ENCODE results near the gene NADSYN1.
"Not testable (repeated sequence)": the region's sequence is repeated elsewhere in the genome, so short reads cannot be mapped to it uniquely, and the experiment has no call there.

The NADSYN1 gene

DNA sequence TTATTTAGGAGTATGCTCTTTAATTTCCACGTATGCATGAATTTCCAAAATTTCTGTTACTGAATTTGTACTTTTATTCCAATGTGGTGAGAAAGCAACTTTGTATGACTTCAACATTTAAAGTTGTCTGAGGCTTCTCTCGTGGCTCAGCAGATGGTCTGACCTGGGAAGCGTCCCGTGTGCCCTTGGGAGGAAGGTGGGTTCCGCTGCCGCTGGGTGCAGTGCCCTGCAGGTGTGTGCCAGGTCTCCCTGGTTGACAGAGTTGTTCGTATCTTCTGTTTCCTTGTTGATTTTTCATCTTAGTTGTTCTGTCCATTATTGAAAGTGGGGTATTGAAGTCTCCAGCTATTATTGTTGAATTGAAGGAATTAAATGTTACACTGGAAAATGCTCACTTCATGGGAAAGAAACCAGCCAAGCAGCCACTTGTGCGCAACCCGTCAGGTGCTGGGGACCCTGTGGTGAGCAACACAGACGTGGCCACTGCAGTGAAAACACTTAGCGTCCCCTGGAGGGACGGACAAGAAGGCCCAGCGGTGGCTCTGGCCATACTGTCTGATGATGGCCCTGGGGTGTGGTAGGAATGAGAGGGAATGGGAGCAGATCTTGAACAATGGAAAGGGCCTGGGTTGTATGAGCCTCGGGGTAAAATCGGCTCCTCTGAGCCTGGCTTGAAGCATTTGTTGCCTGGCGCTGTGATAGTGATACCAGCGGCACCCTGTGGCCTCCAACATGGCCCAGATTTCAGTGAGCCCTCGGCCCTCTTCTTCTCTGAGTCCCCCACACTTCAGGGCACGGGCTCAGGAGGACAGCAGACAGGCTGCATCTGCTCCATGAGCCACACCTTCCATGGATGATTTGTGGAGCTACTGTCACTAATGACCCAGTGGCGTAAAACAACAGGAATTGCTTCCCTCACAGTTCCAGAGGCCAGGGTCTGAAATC, 42.6 kb downstream of the NADSYN1 start:
- no peak for DNase-seq

DNA sequence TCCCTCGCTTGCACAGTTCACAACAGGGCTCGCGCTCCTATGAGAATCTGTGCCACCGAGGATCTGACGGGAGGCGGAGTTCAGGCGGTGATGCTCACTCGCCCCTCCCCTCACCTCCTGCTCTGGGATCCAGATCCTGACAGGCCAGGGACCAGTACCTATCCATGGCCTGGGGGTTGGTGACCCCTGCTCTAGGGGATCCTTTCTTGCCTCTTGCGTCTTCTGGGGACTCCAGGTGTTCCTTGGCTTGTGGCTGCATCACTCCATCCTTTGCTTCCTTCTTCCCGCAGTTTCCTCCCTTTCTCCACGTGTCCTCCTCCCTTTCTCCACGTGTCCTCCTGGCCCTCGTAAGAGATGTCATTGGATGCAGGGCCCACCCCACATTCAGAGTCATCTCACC, 43.4 kb downstream of the NADSYN1 start:
- DNase-seq = no peak

DNA sequence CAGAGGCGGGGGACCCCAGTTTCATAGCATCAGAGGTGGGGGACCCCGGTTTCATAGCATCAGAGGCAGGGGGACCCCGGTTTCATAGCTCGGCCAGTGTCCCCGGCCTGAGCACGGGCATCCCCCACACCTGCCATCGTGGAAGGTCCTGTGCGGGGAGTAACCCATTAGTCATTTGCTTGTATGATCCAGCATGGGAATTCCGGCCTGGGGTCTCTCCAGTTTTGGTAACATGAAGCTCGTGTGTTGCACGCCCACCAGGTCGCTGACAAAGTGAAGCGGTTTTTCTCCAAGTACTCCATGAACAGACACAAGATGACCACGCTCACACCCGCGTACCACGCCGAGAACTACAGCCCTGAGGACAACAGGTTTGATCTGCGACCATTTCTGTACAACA, 45.1 kb downstream of the NADSYN1 start:
- DNase-seq = no peak

DNA sequence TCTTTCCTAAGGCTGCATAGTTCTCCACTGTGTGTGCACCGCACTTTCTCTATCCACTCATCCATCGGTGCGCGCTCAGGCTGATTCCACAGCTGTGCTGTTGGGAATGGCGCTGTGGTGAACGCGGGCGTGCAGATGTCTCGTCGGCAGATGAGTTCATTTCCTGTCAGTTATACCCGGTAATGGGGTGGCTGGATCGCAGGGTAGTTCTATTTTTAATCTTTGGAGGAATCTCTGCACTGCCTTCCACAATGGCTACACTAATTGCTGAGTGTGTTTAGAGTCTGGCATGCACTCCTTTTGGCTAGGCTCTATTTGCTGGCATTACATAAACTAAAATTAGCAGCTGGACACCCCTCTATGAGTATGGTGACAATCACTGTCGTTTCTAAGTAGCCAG, 46.1 kb downstream of the NADSYN1 start:
- no peak for DNase-seq

DNA sequence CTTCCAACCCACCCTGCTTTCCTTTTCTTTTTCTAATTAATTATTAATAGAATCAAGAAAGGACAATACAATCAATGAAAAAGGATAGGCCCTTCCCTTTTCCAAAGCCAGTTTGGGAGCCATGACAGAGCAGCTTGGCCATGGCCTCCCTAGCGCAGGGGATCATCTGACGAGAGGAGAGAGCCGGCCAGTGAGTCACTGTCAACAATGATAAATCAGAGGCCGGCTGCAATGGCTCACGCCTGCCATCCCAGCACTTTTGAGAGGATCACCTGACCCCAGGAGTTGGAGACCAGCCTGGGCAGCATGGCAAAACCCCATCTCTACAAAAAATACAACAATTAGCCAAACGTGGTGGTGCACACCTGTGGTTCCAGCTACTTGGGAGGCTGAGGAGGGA, 46.5 kb downstream of the NADSYN1 start:
- DNase-seq = no peak

DNA sequence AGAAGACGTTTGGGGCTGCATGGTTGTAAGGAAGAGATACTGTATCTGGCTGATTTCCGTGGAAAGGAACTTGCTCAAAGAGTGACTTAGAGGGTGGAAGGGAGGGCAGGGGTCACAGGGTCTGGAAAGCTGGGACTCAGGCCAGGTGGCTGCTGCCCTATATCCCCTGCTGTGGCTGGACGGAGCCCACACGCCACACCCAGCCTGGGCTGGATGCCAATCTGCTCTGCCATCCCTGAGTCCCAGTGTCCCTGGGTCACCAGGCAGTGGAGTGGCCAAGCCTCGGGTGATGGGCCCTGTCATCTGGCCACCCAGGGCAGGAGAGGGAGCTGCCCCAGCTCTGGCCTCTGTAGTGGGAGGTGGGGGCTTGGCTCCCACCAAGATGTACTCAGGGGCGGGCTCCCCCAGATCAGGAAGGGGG, 47.6 kb downstream of the NADSYN1 start:
- no peak for DNase-seq

DNA sequence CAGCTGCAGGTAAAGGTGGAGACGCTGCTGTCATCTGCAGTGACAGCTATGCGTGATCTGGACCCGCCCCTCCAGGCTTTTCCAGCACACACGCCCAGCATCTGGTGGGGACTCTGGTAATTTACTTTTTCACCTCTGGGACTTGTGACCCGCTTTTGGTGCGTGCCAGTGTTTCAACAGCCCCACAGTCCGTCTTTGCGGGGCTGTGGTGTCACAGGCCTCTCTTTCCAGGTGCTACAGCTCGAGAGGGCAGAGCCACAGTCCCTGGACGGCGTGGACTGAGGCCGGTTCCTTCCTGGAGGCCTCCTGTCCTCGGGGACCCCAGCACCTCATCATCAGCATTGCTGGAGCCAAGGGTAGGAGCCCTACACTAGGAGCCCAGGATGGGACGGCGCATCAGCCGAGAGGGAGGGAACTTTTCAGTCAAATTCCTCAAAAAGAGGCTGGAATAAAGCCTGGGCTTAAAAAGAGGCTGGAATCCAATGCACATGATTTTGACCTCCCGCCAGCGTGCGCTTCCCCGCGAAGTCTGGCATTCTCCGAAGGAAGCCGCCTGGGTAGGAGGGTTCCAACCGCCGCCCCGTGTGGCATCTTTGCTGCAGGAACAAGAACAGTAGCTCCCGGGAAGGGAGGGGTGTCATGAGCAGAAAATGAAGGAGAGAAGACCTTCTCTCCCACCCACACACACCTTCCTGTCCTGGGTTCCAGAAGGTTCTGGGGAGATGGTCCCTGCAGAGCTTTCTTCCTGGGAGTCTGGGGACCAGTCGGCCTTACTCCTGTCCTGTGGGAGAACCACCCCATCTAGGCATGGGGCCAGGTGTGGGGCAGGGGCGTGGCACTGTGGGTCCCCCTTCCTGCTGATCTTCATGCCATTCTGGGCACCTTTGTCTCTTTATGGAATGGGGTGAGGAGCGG, 48.3 kb downstream of the NADSYN1 start:
- DNase-seq = no peak

DNA sequence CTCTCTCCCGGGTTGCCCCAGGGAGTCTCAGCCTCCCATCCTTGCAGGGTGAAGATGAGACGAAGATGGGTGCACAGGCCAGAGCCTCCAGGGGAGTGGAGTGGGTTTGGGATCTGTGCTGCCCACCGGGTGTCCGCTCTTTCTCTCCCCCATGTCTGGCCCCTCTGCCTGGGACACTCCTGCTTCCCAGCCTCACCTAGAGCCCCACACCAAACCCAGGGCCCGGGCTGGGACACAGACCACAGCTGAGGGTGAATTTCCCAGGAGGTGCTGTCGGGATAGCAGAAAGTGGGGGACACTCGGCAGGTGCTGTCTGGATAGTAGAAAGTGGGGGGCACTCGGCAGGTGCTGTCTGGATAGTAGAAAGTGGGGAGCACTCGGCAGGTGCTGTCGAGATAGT, 49.0 kb downstream of the NADSYN1 start:
- DNase-seq = no peak

DNA sequence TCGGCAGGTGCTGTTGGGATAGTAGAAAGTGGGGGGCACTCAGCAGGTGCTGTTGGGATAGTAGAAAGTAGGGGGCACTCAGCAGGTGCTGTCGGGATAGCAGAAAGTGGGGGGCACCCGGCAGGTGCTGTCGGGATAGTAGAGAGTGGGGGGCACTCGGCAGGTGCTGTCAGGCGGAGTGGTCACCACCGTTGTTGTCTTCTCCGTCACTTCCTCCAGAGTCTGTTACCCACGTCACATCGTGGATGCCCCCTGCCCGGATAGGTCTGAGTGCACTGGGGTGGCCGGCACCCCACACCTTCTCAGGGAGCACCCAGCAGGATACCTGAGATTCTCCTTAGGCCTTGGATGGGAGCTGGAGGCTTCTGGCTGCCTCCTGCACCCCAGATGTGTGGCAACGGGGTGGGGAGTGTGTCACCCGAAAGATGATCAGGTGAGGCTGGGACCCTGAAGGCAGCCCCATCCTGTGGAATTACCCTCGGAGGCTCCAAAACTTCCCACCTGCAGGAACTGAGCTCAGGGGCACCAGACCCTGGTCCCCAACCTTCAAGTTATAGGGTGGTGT, 50.0 kb downstream of the NADSYN1 start:
- no peak for DNase-seq

DNA sequence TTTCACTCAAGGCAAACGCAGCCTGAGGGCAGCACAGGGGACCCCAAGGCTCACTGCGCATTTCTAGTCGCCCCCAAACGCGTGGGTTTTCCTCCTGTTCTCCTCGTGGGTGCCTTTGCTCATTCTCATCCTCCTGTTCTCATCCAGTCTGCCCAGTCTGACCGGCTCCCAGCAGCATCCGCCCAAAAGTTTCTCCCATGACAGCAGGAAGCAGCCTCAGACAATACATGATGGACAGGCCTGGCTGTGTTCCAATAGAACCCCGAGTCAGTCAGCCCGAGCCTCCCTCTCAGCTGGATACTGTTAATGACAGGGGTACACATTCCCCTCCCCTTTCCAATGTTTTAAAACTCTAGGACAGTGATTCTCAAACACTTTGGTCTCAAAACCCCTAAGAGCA, 51.5 kb downstream of the NADSYN1 start:
- no peak for DNase-seq

DNA sequence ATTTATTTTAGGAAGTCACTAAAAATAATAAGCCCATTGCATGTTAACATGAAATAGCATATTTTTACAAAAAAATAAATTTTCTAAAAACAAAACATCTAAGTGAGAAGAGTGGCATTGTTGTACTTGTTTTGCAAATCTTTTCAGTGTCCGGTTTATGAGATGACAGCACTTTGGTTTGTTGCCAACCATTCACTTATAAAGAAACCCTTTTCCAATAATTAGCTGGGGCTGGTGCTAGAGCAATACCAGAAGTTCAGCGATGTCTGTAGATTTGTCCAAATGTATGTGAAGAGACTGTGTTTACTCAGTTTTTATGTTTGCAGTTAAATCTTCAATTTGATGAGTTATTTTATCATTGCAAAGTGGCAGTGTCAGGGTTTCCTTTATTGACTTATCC, 52.0 kb downstream of the NADSYN1 start:
- DNase-seq = no peak

DNA sequence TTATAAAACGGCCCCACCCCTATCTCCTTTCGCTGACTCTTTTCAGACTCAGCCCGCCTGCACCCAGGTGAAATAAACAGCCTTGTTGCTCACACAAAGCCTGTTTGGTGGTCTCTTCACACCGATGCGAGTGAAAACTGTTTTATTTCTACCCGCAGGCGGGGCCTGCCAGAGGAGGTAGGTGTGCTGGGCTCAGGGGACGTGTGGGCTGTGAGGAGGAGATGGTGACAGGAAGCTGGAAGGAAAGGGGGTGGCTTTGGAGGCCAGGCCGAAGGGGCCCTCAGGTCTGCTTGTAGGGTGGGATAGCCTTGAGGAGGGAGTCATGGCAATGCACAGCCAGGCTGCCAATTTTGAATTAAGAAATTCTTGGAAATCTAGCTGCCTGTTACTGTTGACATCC, 52.8 kb downstream of the NADSYN1 start:
- DNase-seq = no peak

DNA sequence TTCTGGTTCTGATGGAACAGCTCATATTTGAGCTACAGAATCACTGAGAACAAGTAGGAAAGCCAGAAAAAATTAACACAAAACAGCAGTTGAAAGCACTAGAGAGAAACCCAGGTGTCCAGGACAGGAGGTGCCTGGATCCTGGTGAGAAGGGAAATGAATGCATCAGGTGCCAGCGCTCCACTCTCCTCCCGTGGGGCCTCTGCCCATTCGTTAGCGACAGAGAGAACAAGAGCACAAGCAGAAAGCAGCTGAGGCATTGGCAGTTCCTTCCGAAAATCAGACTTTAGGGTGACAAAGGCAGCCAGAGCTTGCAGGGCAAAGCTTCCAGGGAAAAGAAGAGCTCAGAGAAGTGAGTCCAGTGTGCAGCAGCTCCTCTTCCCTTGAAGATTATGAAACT, 54.1 kb downstream of the NADSYN1 start:
- DNase-seq = no peak

DNA sequence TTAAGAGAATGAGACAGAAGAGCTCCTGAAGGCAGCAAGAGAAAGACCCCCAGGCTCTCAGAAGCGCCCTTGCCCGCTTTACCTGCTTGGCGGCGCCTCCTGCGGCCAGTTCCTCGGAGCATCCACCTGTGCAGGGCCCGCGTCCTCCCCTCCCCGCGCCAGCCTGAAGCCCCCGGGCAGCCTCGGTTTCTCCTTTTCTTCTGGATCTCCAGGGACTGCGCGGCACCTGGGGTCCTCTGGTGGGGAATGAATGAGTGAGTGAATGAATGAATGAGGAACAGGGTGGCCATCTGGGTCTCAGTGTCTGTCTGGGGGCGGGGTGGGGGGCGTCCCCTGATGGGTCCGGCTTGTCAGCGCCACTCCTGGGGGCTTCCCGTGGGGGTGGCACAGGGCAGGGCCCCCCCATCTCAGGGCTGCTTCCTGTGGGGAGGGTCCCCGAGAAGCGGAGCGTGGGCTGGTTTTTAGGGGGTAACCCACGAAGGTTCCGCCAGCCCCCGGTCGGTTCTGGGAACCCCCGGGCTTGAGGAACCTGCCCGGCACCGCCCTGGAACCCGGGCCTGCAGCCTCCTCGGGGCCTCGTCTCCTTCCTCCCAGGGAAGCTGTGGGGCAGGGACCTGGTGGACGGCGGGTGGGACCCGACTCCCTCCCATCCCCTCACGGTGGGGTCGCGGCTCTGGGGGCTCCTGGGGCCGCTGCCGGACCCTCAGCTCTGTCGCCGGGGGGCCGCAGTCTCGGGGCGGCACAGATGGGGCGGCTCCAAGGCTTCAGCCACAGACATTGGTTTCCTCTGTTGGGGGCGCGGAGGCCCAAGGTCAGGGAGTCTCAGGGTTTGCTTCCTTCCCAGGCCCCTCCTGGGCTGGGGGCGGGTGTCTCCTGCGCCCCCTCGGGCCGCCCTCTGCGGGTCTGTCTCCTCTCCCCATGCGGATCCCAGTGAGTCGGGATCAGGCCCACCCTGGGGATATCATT, 65.8 kb downstream of the NADSYN1 start:
- DNase-seq = no peak

DNA sequence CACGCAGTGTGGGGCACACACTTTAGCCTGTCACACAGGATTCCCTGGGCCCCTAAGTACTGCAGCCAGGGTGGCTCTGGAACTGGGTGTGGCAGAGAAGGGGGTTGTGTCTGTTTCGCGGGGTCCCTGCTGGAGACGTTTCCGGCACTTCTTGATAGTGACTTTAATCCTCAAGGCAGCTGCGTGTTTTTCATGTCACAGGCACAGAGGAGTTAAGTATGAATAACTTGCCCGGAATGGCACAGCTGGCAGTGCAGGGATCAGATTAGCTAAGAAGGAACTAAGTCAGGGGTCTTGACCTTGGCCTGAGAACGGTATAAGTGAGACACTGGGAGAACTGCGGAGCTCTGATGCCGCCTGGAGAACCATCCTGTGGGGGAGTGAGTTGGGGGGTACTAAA, 66.5 kb downstream of the NADSYN1 start:
- DNase-seq = no peak

DNA sequence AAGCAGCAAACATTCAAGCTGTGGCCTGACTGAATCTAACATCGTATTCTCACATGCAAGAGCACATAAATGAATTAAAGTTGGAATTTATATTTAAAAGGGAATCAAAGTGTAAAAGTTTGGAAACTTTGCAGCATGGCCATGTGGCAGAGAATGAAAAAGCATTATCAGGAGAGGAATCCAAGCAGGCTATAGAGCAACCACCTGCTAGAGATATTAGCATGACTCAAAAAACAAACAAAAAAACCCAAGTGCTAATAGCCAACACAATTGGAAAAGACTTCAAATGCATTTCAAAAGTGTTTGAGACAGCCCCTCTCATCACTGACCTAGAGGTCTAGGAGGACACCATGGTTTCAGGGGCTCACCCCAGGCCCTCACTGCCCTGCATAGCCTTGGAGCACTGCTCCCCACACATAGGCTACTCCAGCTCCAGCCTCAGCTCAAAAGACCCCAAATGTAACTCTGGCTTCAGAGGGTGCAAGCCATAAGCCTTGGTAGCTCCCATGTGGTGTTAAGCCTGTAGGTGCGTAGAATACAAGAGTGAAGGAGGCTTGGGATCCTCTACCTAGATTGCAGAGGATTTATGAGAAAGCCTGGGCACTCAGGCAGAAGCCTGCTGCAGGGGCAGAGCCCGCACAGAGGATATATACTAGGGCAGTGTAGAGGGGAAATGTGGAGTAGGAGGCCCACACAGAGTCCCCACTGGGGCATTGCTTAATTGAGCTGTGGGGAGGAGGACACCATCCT, 72.4 kb downstream of the NADSYN1 start:
- DNase-seq = no peak

DNA sequence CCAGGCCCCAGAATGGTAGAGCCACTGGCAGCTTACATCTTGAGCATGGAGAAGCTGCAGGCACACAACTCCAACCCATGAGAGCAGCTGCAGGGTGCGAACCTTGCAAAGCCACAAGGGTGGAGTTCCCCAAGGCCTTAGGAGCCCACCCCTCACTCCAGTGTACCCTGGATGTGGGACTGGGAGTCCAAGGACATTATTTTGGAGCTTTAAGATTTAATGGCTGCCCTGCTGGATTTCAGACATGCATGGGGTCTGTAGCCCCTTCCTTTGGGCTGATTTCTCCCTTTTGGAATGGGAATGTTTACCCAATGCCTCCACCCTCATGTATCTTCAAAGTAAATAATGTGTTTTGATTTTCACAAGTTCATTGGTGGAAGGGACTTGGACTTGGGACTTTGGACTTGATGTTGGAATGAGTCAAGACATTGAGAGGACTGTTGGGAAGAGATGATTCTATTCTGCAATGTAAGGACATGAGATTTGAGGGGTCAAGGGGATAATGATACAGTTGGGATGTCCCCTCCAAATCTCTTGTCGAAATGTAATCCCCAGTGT, 73.0 kb downstream of the NADSYN1 start:
- DNase-seq = no peak

DNA sequence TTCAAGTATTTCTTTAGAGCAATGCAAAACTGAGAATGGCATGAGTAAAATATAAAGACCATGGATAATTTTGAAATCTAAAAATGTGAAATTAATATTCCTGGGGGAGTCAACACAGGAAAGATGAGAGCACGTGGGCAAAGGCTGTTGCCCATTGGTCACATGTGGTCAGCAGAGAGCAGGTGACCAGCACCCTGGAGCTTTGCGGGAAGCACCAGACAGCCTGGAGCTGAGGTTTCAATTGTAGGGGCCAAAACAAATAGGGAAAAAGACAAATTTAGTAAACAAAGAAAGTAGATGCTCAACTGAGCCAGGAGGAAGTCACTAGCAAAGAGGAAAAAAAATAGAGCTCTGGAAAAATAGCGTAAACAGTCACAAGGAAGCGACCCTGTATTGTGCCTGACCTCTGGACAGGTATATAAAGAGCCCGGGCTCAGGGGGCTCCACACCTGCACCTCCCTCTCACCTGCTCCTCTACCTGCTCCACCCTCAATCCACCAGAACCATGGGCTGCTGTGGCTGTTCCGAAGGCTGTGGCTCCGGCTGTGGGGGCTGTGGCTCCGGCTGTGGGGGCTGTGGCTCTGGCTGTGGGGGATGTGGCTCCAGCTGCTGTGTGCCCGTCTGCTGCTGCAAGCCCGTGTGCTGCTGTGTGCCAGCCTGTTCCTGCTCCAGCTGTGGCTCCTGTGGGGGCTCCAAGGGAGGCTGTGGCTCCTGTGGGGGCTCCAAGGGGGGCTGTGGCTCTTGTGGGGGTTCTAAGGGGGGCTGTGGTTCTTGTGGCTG, 74.0 kb downstream of the NADSYN1 start, which contains the start of gene KRTAP5-7:
Gene KRTAP5-7 (plus strand): TSS at position 472 of the 780 bp plus-strand sequence. CDS start 34 bp downstream, at position 506.
- DNase-seq = not testable (repeated sequence)

DNA sequence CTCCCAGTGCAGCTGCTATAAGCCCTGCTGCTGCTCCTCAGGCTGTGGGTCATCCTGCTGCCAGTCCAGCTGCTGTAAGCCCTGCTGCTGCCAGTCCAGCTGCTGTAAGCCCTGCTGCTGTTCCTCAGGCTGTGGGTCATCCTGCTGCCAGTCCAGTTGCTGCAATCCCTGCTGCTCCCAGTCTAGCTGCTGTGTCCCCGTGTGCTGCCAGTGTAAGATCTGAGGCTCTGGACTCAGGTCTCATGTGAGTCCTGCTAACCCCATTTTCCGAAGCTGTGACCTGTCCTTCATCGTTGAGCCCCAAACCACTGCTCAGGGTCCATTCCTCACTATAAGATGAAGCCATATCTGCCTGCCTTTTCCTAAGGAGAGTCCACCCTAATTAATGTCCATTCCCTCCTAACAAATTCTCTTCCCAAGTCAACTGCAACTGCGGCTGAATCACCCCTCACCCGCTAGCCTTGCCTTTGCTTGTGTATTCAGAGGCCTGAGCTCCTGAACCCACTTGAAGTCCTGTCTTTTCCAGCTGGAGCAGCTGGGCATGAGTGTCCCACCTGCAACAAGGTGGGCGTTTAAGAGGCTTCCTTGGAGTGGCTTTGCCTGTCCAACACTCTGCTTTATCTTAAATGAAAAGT, 74.7 kb downstream of the NADSYN1 start:
- no peak for DNase-seq

DNA sequence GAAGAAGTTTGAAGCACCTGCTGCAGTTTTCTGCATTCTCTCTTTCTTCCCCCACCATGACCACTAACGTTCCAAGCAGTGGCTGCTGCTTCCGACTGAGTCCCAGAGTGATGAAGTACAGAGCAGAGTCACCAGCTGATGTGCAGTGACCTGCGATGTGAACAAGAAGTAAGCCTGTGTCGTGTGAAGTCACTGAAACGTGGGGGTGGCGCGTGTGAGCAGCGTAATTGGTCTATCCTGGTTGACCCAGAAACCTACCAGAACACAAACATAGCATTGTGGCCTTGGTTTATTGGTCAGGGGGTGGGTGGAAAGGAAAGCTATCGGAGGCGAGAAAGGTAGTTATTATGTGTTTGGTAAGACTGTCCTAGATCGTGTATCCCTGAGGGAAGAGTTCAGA, 77.6 kb downstream of the NADSYN1 start:
- DNase-seq = no peak
